Suppressor macrophage (primary cell): ENCODE data around the gene MYL5.
A peak's percentile ranks its signal among the peaks of the same experiment; 100 is the strongest.
"Not testable (repeated sequence)": the region's sequence is repeated elsewhere in the genome, so short reads cannot be mapped to it uniquely, and the experiment has no call there.

Source experiments
- DNase-seq, 4 experiments: peaks; one replicate each; pipeline ENCODE4 v3.0.0-alpha.2; 2020 to 2022

Gene MYL5

GRCh38 chr4:687048-687970 is 13.0 kb downstream of the MYL5 start:
- peak; percentile 94 to 98 (median 97) for DNase-seq

- peak in 1 of 4 experiments; percentile 38 for DNase-seq
These were observed 13.9 kb downstream of the MYL5 start for GRCh38 chr4:687971-688853.

- DNase-seq: peak; percentile 47 to 85 (median 70)
These were observed 14.7 kb downstream of the MYL5 start, which contains the start of gene SLC49A3 for GRCh38 chr4:688854-689681. Gene SLC49A3 (minus strand): TSS chr4:689151. CDS start chr4:689127, 24 bp downstream.

DNA sequence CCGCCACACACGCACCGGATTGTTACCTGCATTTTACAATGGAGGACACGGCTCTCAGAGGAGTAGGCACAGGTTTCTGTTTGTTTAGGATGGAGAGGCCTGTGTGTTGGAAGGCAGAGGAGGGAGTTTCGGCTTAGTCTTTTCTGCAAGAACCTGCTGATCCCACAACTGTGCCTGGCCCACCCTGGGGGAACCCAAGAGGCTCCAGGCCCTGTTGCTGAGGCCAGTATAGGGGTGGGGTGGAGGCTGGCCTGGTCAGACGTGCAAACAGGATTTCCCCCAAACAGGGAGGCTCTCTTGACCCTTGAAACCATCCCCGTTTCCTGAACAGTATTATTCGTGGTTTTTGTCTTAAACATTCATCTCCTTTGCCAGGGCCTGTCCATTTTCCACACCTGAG is 15.4 kb downstream of the MYL5 start:
- no peak for DNase-seq

DNA sequence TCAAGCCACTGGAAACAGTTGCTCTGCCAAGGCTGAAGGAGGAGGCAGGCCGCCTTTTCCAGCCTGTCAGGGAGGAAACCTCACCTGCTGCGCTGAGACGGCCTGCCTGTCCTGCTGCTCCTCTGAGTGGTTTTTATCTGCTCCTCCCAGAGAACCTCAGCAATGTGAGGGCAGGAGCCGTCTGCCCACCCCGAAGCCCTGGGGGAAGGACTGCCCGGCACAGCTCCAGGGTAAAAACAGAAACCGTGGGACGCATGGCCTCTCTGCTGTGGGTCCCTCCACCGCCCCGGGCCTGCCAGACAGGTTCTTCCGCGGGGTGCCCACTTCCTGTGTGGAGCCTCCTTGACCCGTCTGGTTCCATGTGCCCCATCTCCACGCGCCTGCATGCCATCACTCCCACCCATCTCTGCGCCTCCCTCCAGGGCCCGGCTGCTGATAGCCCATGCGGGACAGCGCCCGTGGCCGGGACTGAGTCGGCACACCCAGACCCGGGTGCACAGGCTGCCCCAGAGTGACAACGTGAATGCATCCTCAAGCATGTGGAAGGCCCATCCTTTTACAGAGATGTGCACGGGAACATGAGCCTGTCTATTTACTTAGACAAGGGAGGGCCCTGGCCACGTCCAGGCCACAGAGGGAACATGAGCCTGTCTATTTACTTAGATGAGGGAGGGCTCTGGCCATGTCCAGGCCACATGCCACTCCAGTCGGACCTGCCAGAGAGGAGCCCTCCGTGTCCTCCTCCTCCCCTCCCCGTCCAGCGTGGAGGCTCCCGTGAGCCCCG is 18.6 kb downstream of the MYL5 start:
- no peak for DNase-seq

- DNase-seq: not testable (repeated sequence)
These were observed 20.1 kb downstream of the MYL5 start for GRCh38 chr4:694341-694940.

GRCh38 chr4:699816-700580 is 25.7 kb downstream of the MYL5 start:
- no peak for DNase-seq

- DNase-seq: no peak
These were observed 26.4 kb downstream of the MYL5 start for GRCh38 chr4:700587-701264.

DNA sequence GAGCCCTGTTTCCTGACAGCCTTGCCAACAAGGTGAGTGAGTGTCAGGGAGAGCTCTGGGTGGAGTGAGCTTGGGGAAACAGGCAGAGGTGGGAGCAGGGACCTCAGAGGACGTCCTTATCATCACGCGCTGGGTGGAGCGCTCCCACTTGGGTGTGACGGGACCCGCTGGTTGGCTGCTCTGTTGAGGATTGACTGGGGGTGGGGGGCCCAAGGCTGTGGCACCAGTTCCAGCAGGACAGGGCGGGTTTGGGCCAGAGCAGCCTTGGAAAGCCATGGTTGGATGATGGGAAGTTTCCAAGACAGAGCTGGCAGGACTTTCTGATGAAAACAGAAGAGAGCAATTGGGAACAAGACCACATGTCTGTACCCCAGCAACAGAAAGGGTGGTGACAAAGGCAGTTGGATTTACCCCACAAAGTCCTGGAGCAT is 28.3 kb downstream of the MYL5 start:
- DNase-seq: no peak

- no peak for DNase-seq
These were observed 29.2 kb downstream of the MYL5 start for GRCh38 chr4:703336-704197.

- no peak for DNase-seq
These were observed 30.0 kb downstream of the MYL5 start for GRCh38 chr4:704198-704891.

DNA sequence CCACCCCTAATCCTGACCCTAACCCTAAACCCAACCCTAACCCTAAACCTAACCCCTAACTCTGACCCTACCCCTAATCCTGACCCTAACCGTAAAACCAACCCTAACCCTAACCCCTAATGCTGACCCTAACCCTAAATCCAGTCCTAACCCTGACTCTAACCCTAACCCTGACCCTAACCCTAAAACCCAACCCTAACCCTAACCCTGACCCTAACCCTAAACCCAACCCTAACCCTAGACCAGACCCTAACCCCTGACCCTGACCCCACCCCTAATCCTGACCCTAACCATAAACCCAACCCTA is 30.6 kb downstream of the MYL5 start:
- DNase-seq: no peak

- peak; percentile 98 to 100 (median 100) for DNase-seq
These were observed 31.1 kb downstream of the MYL5 start, which contains the start of gene PCGF3 for GRCh38 chr4:705278-706082. Gene PCGF3 (plus strand): TSS chr4:705832. CDS start chr4:733681, 27,849 bp downstream.

DNA sequence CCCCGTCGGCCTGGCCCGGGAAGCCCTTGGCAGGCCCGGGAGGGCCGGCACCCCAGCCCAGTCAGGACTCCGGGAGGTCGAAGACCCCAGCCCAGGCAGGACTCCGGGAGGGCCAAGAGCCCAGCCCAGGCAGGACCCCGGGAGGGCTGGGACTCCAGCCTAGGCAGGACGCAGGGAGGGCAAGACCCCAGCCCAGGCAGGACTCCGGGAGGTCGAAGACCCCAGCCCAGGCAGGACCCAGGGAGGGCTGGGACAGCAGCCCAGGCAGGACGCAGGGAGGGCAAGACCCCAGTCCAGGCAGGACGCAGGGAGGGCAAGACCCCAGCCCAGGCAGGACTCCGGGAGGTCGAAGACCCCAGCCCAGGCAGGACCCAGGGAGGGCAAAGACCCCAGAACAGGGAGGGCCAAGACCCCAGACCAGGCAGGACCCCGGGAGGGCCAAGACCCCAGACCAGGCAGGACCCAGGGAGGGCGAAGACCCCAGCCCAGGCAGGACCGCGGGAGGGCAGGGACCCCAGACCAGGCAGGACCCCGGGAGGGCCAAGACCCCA is 31.8 kb downstream of the MYL5 start:
- DNase-seq: not testable (repeated sequence)

- no peak for DNase-seq
These were observed 32.7 kb downstream of the MYL5 start for GRCh38 chr4:706834-707598.
